Calu3 (cell line): ENCODE measurements around the gene ZCCHC18. TPM values are rescaled to one million over a fixed set of nuclear protein-coding genes. Genes with fewer than 3 reads are reported as not detected.
"Not testable (repeated sequence)": the region's sequence is repeated elsewhere in the genome, so short reads cannot be mapped to it uniquely, and the experiment has no call there.

Source experiments
- Bru-seq: library from RNA; stranded (reverse); fragments of 400-500 nt; gene quantifications from one replicate; lab custom pipeline; 2021; lab: Mats Ljungman, UMichigan
- BruChase-seq, 2 experiments: library from RNA; stranded (reverse); fragments of 400-500 nt; gene quantifications; one replicate each; lab custom pipeline; 2021; lab: Mats Ljungman, UMichigan
- BruUV-seq: library from RNA; stranded (reverse); fragments of 400-500 nt; replicated peaks from 2 replicates; lab custom pipeline; 2021; lab: Mats Ljungman, UMichigan
- CTCF ChIA-PET: fragments of 300-600 bp; sonication (Branson Sonifier 250); formaldehyde crosslinking; loops from one replicate; lab custom pipeline; 2022; ENCODE audit warnings: antibody characterized with exemption; lab: Charles Lee
- DNase-seq: peaks from one replicate; pipeline ENCODE4 v3.0.0; 2022
- H3K27ac Mint-ChIP-seq: one replicate; pipeline ENCODE4 v1.8.0; 2022; ENCODE audit warnings: mixed read lengths; ENCODE audit not compliant: unreplicated experiment
- H3K27me3 Mint-ChIP-seq: one replicate; pipeline ENCODE4 v1.8.0; 2022; ENCODE audit warnings: mixed read lengths; ENCODE audit not compliant: unreplicated experiment
- H3K36me3 Mint-ChIP-seq: one replicate; pipeline ENCODE4 v1.8.0; 2022; ENCODE audit warnings: mild to moderate bottlenecking, moderate library complexity, mixed read lengths; ENCODE audit not compliant: insufficient read depth, unreplicated experiment
- H3K4me1 Mint-ChIP-seq: one replicate; pipeline ENCODE4 v1.8.0; 2022; ENCODE audit warnings: mild to moderate bottlenecking, low read depth, mixed read lengths; ENCODE audit not compliant: unreplicated experiment
- H3K4me3 Mint-ChIP-seq: one replicate; pipeline ENCODE4 v1.8.0; 2022; ENCODE audit warnings: mild to moderate bottlenecking, low read depth, moderate library complexity, mixed read lengths; ENCODE audit not compliant: unreplicated experiment
- H3K9me3 Mint-ChIP-seq: one replicate; pipeline ENCODE4 v1.8.0; 2022; ENCODE audit warnings: low read depth, mixed read lengths; ENCODE audit not compliant: unreplicated experiment
- intact Hi-C: fragments of 100-400 bp; cut with micrococcal nuclease; formaldehyde crosslinking; loops from one replicate; pipeline ENCODE4 v1.10.0; 2022; ENCODE audit not compliant: unreplicated experiment
- long read RNA-seq: library from polyadenylated mRNA; stranded (forward); transcript quantifications from one replicate; pipeline ENCODE4 v2.0.0, GENCODE V29; 2022
- total RNA-seq: library from RNA; stranded (reverse); gene quantifications from 2 replicates; pipeline ENCODE4 v1.2.3, GENCODE V29; 2022
- TF ChIP-seq, protein P1 (sequence below): fragments of 200-600 bp; IDR thresholded peaks from one replicate; pipeline ENCODE4 v1.8.0; 2022; ENCODE audit warnings: antibody characterized with exemption; ENCODE audit not compliant: unreplicated experiment

ZCCHC18 gene
- total RNA-seq (0.52 and 0.61 TPM in 2 replicates), Bru-seq, nascent RNA (percentile 26 among the genes with signal in this experiment), BruChase-seq, experiment 1, labeled RNA remaining after a 6-hour chase (percentile 21 among the genes with signal in this experiment), BruChase-seq, experiment 2, labeled RNA remaining after a 2-hour chase (percentile 13 among the genes with signal in this experiment)
- long read RNA-seq: 0 reads

DNA sequence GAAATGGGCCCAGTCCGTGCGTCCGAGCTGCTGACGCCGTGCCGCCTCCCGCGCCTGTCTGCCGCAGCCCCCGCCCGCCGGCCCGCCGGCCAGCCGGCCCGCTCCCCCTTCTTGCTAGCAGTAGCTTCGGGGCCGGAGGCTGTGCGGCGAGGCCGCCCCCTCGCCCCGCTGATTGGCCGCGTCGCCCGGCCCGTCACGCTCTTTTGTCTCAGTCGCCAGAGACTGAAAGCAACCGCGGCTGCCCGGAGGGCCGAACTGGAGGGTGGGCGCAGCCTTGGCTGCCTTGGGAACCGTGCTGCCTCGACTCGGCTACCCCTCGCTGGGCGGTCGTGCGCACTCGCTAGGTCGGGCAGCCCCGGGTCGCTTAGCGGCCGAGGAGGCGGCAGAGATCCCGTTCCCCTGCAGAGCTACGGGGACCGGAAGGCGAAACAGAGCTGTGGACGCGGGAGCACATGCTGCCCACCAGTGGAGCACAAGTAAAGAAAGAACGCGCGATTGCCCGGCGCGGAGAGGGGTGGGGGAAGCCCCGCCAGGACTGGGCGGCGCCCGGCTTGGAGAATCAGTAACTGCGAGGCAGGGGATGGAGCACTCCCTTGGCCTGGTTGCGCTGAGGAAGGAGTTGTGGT, at the start of gene ZCCHC18:
Gene ZCCHC18, plus strand, starts transcription at position 198 of the 626 bp plus-strand sequence. CDS start 1,589 bp downstream, outside the sequence.
- no peaks in the 10 kb centered on the region for H3K4me1 Mint-ChIP-seq
- CTCF ChIA-PET: interaction anchor here (0.7 to 1.3 kb wide), 4 partner anchors 15 to 281 kb away, joined by 3 to 14 read pairs (median 4); partner anchors contain the start of gene RAB9B
- no TSS peak for BruUV-seq
- peak; percentile 30 for DNase-seq
- H3K27ac Mint-ChIP-seq: no peak within 1 kb of the TSS
- H3K27me3 Mint-ChIP-seq: peaks cover 85% of the 10 kb centered on the region
- no peaks in the 10 kb centered on the region for H3K9me3 Mint-ChIP-seq
- peaks cover 6% of the 10 kb centered on the region for H3K36me3 Mint-ChIP-seq
- TF ChIP-seq, protein P1, sequence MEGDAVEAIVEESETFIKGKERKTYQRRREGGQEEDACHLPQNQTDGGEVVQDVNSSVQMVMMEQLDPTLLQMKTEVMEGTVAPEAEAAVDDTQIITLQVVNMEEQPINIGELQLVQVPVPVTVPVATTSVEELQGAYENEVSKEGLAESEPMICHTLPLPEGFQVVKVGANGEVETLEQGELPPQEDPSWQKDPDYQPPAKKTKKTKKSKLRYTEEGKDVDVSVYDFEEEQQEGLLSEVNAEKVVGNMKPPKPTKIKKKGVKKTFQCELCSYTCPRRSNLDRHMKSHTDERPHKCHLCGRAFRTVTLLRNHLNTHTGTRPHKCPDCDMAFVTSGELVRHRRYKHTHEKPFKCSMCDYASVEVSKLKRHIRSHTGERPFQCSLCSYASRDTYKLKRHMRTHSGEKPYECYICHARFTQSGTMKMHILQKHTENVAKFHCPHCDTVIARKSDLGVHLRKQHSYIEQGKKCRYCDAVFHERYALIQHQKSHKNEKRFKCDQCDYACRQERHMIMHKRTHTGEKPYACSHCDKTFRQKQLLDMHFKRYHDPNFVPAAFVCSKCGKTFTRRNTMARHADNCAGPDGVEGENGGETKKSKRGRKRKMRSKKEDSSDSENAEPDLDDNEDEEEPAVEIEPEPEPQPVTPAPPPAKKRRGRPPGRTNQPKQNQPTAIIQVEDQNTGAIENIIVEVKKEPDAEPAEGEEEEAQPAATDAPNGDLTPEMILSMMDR: no peak
- H3K4me3 Mint-ChIP-seq: peak within 1 kb of the TSS; percentile 94
- intact Hi-C loops: loop anchor here (2.0 to 5.0 kb wide), 2 partner anchors 14 to 265 kb away; no protein-coding TSS in a partner anchor

DNA sequence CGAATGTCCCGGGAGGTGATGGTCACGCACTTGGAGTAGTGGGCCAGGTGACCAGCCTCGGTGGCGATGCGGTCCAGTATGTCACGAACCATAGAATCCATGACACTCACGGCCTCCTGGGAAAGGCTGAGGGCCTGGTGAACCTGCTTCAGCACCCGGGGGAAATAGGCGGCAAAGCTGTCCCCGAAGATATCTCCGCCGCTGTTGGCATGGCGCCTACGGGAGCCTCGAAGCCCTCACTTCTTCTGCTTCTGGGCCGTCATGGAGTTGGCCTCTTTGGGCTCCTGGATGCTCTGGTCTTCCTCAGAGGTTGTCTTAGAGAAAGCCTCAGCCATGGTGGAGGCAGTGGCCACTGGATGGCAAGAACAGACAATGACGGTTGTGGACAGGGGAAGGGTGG, 49.7 kb upstream of the ZCCHC18 start:
- H3K27me3 Mint-ChIP-seq, H3K4me3 Mint-ChIP-seq, CTCF ChIA-PET, H3K4me1 Mint-ChIP-seq, H3K36me3 Mint-ChIP-seq, intact Hi-C loops, DNase-seq, BruUV-seq, H3K9me3 Mint-ChIP-seq, H3K27ac Mint-ChIP-seq: not testable (repeated sequence)

DNA sequence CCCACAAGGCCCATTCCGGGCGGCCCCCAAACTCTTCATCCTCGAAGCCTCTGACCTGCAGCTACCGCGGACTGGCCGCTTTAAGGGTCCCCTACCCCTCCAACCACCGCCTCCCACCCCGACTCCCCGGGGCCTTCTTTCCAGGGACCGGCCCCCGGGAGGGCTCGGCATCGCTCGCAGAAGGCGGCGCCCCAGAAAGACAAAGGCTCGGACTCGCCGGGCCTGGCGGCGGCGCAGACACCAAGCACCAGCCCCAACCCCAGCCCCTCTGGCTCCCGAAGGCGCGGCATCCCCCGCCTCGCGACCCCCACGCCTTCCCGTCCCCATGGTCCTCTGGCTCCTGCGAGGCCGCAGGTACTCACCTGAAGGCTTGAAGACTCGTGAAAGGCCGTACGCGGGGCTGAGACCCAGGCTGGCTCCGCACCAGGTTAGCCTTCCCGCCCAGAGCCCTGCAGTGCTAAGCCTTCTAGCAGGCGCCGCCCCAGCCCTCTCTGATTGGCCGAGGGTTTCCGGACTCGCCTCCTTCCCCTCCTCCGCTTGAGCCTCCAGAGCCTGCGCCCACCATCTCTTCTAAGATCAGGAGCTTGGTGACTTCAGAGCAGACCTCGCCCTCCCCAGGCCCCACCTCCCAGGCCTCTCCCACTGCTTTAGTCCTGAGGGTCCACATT, 36.4 kb upstream of the ZCCHC18 start, which contains the start of gene TMSB15C:
Gene TMSB15C, minus strand, starts transcription at position 459 of the 668 bp plus-strand sequence.
- DNase-seq, intact Hi-C loops, H3K27ac Mint-ChIP-seq, H3K9me3 Mint-ChIP-seq, H3K36me3 Mint-ChIP-seq, H3K27me3 Mint-ChIP-seq, CTCF ChIA-PET, H3K4me1 Mint-ChIP-seq, BruUV-seq, H3K4me3 Mint-ChIP-seq: not testable (repeated sequence)

DNA sequence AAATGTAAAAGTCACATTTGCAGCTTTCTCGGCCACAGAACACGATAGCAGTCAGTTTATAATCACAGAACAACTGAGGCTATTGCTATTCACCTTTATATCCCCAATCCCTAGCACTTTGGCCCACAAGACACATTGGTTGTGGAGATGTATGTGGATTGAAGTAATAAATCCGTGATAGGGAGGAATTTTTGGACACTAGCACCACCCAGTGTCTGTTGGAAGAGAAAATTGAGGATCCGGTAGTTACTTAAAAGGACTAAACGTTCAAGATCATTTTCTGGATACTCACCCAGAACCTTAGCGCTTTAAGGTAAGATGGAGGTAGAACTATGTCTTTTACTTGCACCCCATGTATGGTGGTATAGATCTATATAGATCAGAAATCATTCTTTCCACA, 34.5 kb upstream of the ZCCHC18 start:
- CTCF ChIA-PET, H3K4me3 Mint-ChIP-seq, H3K27ac Mint-ChIP-seq, H3K27me3 Mint-ChIP-seq, BruUV-seq, DNase-seq, H3K4me1 Mint-ChIP-seq, H3K9me3 Mint-ChIP-seq, H3K36me3 Mint-ChIP-seq, intact Hi-C loops: not testable (repeated sequence)

DNA sequence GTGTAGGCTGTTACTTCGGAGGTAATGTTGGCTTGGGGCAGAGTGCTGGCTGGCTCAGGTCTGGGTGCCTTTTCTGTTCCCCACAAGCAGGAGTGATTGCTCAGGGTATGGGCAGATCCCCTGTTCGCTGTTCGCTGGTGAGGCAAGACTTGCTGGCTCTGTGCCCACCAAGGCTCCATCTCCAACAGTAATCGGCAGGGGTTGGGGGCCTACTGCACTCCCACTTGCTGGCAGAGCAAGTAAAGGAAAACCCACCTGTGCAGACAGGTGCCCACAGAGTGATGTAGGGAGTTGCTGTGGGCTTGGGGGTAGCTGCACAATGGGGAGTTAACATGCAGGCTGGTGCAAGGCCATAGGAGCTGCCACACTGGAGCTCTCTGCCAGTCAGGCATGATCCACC, 28.3 kb upstream of the ZCCHC18 start:
- Mint-ChIP-seq H3K4me1 (no peaks in the 10 kb centered on the region), H3K4me3 (no peak overlapping the region), H3K36me3 (no peaks in the 10 kb centered on the region), H3K9me3 (no peaks in the 10 kb centered on the region), H3K27ac (no peak overlapping the region), H3K27me3 (peaks cover 13% of the 10 kb centered on the region)
- TF ChIP-seq, protein P1: no peak
- intact Hi-C loops: no loop called here
- no TSS peak for BruUV-seq
- DNase-seq: no peak
- CTCF ChIA-PET: no interaction called here
